Stimulated activated CD8-positive, alpha-beta memory T cell treated with anti-CD3 and anti-CD28 coated beads, Interleukin-7, amount 100 ng/mL, for 24 hours (primary cell): ENCODE results near the gene OR14A16.

Experiments
- DNase-seq: peaks from one replicate; pipeline ENCODE4 v3.0.0-alpha.2; 2020; ENCODE audit warnings: low read depth

Gene OR14A16, protein sequence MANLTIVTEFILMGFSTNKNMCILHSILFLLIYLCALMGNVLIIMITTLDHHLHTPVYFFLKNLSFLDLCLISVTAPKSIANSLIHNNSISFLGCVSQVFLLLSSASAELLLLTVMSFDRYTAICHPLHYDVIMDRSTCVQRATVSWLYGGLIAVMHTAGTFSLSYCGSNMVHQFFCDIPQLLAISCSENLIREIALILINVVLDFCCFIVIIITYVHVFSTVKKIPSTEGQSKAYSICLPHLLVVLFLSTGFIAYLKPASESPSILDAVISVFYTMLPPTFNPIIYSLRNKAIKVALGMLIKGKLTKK

DNA sequence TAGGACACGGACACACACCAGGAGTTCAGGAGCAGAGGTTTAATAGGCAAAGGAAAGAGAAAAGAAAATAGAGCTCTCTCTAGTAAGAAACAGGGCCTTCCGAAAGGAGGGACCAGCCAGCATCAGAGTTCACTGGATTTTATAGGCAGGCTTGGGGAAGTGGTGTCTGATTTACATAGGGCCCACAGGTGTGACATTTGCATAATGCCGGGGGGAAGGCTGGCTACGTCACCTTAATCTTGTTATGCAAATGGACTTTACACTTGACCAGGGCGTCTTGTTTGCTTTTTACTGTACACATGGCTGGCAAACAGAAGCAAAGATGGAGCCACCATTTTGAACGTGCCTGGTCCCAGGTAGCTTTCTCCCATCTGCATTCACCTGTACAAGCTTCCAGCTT is at the start of gene OR14A16:
Gene OR14A16 (minus strand): TSS at position 97 of the 400 bp plus-strand sequence. CDS start 8,390 bp downstream, outside the sequence.
- no peak for DNase-seq

DNA sequence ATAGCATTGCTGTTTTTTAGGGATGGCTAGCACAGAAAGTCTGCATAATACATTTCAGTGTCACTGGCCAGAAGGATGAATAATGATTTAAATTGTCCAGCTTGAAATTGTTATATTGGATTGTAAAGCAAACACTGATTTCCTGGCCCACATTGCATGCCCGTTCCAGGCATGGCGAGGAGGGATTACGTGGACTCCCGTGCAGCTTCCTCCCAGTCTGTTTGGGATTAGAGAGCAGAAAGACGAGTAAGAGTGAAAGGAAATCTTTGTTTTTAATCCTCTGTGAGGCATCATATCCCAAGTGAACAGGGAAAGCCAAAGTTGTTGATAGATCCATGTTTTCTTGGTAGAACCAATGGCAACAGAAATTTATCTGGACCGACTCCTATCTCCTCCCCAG is 41.5 kb upstream of the OR14A16 start:
- DNase-seq = no peak

DNA sequence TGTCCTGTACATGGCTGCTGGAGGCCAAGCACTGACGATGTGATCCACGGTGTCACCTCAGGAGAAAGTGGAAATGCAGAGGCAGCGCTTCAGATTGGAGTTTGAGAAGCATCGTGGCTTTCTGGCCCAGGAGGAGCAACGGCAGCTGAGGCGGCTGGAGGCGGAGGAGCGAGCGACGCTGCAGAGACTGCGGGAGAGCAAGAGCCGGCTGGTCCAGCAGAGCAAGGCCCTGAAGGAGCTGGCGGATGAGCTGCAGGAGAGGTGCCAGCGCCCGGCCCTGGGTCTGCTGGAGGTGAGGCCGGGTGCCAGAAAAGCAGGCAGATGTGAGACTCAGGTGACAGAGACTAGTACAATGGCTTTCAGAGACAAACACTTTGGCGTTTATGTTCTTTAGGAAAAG is 40.7 kb upstream of the OR14A16 start:
- DNase-seq = no peak

DNA sequence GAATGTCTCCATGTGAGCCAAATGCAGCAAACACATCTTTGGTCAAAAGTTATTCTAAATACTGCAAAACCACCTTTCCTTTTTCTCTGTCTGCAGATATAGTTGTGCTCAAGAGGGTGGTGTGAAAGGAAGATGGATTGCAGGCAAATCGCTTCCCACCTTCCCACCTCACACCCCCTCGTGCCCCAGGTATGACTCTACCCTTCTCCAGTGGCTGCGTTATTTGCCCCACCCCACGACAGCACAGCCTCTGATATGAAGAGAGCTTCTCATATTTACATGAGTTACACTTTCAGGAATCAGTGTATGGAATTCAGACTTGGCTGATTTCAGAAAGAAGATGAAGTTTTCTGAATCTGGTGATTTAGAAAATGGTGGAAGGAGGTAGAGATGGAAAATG is 38.8 kb upstream of the OR14A16 start:
- DNase-seq = no peak

DNA sequence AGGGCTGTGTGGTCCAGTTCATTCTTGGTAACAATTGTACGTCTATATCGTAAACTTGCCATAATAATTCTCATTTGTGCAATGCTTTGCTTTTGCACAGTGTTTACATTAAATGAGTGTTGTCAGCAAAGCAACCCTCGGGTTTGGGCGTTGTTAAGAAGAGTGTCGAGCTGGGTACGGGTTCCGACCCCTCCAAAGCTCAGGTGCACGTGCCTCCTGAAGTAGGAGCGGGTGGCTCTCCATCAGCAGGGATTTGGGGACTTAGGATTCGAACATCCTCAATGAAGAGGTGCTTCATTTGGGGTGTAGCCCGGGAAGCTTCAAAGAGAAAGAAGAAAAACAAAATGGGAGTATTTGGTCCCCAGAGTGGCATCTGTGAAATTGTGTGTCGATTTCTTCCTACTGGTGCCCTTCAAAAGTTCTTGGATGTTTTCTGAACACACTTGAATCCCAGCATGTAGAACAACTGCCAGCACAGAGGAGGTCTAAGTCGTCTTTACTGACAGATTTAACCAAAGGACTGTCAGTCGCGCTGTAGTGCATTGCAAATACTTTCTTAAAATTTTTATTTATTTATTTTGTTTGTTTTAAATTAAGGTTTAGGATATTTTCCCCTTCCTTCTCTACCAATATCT is 34.2 kb upstream of the OR14A16 start:
- DNase-seq = no peak

DNA sequence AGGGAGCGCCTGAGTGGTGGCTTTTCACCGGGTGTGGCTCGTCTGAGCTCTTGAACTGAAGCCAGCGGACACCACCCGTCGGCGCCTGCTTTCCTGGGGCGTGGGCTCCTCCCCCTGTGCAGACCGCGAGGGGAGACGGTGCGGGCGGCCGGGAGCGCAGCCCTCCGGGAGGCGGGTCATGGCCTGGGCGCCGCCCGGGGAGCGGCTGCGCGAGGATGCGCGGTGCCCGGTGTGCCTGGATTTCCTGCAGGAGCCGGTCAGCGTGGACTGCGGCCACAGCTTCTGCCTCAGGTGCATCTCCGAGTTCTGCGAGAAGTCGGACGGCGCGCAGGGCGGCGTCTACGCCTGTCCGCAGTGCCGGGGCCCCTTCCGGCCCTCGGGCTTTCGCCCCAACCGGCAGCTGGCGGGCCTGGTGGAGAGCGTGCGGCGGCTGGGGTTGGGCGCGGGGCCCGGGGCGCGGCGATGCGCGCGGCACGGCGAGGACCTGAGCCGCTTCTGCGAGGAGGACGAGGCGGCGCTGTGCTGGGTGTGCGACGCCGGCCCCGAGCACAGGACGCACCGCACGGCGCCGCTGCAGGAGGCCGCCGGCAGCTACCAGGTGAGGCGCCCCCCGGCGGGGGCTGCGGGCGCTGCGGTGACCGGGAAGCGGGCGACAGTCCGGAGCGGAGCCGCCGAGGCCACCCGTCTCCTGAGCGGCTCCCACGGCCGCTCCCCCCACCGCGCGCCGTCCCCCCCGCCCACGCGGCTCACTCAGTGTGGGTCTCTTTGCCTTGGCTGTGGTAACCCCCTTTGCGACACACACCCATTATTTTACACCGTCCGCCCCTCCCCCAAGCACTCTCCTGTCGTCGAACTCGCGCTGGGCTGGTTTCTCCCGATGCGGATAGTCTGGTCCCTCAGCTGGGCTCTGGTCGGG is 33.4 kb upstream of the OR14A16 start, which contains the start of gene TRIM58:
Gene TRIM58 (plus strand): TSS at position 119 of the 916 bp plus-strand sequence. CDS start 60 bp downstream, at position 179.
- no peak for DNase-seq

DNA sequence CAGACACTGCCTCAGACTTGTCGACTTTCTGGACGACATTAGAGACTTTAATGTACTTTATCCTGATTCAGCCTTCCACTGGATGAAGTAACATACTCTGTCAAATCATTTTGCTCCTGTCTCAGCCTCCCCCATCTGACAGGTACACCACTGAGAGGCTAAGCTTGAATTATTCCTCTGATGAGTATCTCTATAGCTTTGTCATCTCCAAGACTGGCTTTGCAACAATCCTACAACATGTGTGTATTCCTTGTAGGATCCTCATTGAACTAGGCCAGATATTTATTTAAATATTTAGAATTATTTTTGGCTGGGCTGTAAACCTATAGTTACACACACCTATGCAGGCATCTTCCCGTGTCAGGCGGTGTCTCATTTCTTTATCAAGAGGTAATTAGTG is 32.0 kb upstream of the OR14A16 start:
- no peak for DNase-seq

DNA sequence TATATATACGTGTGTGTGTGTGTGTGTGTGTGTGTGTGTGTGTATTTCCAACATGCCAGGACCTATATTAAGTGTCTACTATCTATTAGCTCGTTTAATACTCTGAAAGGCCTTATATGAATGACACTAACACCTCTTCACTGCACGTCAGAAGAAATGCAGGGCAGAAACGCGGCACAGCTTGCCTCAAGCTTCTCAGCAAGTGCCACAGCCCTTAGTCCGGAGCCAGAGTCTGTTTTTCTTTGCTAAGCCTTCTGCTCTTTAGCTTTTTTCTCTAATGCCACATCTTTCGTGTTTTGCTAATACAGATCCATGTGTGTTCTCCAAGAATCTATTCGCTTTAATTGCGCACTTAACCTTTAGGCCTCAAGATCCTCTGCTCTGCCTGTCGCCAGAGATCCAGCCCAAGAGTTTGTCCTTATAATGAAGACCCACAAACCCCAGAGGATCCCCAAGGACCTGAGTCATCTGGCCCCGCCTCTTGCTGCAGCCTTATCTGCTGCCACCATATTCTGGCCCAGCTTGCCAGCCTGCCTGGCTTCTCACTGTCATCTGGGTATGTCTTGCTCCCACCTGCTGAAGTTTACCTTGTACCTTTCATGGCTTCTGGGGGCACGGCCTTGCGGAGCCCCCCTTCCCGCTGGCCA is 31.1 kb upstream of the OR14A16 start:
- DNase-seq = no peak

DNA sequence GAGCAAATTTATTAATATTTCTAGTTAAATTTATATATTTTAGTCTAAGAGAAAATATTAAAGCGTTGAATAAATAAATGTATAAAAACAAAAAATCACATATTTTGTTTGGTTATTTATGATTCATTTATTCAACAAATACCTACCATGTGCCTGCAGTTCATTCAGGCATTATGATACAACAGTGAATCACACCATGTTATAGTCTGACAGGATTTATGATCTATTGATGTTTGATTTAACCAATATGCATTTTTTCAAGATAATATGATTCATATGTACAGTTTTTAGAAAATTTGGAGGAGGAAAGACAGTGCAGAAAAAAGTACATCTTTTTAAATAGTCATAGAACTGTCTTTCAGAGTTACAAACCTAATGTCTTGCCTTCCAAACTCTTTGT is 25.7 kb upstream of the OR14A16 start:
- DNase-seq = no peak

DNA sequence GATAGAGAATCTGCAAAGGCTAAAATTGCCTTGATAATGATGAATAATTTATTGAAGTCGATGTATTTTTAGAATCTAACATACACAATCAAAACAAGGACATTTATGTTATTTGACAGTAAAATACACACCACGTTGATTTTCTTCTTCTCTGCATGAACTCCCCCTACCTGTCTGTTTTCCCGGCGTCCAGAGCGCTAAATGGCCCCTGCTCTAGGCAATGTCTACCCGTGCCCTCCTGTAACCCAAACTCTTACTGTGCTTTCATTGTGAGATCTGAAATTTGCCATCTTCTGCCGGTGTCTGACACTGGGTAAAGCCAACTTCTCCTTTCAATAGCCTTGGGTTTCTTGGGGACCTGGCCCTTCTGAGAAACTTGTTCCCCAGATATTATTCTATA is 24.4 kb upstream of the OR14A16 start:
- no peak for DNase-seq

DNA sequence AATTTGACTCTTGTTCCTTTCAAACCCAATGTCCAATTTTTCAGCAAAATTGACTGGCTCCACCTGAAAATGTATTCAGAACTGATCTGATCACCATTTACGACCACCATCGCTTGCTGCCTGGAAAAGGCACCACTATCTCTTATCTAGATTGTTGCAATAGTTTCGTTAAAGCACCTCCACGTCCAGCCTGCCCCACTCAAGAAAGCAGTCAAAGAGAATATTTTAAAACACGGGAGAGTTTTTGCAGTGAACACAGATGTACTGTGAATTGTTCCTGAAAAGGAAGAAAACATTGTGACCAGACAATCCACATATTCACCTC is 21.7 kb upstream of the OR14A16 start:
- DNase-seq = no peak

DNA sequence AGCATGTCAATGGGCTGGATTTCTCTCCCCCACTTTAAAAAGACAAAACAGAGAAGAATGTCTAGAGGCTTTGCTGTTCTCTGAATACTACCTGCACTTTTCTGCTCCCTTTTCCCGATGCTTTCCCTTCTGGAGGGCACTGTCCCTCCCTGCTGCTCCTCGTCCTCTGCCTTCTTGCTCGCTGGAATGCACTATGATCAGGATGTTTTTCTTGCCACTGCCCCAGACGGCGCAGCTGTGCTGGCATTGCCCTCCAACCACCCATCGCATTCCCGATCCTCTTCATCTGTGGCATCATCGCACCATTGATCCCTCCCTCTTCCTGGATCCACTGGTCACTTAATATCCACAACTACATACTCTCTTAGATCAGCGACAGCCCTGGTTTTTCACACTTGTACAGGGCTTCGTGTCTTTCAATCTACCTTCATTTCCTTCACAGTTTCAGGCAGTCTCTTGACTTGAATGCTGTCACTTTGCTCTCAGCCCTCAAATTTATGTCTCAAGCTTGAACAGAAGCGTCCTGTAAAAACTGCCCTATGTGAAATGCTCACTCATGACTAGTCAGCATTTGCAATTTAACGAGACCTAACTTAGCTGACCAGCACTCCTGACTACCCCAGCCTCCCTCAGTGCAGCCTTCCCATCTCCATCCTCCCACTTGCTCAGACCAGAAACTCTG is 21.2 kb upstream of the OR14A16 start:
- no peak for DNase-seq

DNA sequence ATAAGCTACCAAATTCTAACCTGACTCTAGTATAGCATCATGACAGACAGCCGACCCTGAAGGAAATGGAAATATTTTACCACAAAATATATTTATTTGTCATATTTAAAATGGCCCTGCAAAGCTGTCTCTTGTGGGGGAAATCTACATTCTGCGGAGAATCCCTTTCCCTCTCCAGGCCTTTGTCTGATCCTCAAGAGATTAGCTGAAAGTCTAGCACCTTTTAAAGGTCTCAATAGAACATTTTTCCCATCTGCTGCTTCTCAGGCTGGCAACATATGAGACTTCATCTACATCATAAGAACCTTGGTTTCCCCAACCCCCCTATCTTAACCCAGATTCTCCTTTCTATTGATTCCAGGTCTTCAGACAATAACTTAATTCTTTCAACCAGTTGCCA is 19.5 kb upstream of the OR14A16 start:
- DNase-seq = no peak

DNA sequence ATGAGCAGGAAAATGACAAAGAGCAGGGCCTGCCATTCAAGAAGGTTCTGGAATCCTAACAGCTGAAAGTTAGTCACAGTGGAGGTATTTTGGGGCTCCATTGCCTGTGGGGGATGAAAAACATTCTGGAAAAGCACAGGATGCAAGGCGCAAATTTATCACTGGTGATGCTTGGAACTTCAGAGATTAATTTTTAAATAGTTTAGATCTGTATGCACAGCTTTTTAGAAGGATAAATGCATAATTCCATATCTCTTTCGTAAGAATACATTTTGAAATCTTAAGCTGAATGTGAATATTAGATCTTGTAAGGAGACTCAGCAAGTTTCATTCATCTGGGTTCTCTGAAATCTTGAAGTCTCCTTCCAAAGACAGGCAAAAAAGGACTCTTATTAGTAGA is 17.9 kb upstream of the OR14A16 start, which contains the start of gene OR11L1:
Gene OR11L1 (minus strand): TSS at position 101 of the 400 bp plus-strand sequence. CDS start 0 bp downstream, at position 101.
- no peak for DNase-seq

DNA sequence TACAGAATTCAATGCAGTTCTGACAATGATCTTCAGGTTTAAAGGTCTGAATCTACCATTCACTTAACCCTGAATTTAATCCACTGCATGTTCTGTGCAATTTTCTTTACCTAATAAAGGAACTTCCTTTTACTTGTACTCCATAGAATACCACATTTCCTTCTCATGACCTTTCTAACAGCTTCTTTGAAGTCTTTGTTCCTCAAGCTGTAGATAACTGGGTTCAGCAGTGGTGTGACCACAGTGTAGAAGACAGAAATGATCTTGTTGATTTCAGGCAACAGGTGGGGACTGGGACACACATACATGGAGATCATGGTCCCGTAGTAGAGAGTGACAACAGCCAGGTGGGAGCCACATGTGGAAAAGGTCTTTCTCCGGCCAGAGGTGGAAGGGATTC is 16.9 kb upstream of the OR14A16 start:
- no peak for DNase-seq

DNA sequence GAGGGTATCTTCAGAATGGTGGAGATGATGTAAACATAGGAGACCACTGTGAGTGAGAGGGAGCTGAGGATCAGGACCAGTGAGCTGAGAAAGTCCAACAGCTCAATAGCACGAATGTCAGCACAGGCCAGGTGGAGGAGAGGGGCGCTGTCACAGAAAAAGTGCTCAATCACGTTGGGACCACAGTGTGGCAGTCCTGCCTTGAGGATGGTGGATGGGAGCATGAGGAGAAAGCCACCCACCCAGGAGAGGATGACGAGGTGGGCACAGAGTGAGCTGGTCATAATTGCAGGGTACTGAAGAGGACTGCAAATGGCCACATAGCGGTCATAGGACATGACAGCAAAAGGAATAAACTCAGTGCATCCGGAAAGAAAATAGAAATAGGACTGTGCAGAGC is 9.7 kb upstream of the OR14A16 start:
- DNase-seq = no peak

DNA sequence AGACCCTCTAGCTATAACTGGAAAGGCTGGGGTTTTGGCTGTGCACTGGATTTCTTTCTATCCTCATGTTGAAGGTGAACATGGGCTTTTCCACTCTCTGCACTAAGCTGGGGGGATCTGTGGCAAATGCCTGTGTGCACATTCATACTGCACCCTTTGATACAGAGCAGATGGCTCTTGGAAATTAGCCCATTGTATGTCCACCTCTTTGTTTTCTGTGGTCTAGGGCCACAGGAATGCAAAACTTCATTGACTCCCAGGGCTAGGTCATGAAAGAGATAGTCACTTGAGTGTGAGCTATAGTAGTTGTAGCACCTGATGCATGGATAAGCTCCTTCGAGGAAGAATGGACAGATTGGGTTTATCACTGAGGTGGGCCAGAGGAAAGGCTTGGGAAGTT is 5.7 kb upstream of the OR14A16 start:
- DNase-seq = no peak

DNA sequence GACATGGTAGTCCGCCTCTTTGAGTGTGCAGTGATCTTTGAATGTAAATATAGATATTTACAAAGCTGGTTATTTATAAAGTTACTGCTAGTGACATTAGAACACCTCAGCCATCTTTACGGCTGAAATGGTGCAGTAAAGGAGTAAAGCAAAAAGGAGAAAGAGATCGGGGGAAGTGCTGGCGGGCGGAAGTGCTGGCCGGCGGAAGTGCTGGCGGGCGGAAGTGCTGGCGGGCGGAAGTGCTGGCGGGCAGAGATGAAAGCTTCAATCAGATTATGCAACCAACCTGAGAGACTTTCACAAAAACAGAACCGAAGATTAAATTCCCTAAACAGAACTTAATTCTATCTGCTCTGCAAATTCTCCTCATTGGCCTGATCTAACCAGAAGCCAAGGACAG is 1.4 kb upstream of the OR14A16 start:
- DNase-seq = no peak

DNA sequence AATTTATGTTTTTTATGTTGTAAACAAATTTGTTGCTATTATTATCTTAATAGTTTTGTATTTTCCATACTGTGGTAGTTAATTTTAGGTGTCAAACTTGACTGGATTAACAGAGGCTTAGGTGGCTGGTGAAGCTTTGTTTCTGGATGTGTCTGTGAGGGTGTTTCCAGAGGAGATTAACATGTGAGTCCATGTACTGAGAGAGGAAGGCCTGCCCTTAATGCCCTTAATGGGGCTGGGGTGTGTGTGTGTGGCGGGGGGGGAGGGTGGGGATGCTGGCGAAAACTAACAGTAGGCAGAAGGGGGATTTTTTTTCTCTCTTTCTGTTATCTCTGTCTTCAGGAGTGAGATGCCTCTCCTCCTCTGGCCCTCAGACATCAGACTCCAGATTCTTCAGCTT is 1.9 kb downstream of the OR14A16 start:
- DNase-seq = no peak

DNA sequence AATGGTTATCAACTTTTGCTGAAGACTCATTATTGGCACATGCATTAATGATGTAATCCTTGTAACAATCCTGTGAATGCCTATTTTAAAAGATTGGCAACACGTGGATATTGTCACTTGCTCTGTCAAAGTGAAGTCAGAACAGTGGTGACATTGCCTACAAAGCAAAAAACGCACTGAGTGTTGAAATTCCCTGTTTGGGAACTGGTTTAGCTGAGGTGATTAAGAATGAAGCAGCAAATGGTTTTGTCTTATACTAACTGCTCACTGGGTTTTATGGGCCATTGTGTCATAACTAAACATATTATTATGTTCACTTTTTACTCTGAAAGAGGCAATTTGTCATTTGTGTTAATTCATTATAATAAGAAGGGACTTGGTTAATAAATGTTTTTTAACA is 11.3 kb downstream of the OR14A16 start:
- DNase-seq = no peak

DNA sequence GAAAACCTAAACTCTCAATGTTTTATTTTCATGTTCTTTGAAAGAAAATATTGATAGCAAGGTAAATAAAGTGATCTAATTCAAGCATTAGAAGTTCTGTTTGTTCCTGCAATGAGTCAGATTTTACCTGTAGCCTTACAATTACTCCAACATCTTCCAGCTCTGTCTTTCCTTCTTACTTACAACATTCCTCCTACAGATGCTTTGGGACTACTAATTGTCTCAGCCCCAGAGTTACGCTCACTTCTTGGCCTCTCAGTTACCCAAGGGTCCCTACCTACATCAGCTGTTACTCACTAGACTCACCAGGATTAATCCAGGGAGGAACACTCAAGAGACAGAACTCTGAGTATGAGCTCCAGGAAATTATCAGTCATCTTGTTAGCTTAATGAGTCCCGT is 26.4 kb downstream of the OR14A16 start:
- DNase-seq = no peak

DNA sequence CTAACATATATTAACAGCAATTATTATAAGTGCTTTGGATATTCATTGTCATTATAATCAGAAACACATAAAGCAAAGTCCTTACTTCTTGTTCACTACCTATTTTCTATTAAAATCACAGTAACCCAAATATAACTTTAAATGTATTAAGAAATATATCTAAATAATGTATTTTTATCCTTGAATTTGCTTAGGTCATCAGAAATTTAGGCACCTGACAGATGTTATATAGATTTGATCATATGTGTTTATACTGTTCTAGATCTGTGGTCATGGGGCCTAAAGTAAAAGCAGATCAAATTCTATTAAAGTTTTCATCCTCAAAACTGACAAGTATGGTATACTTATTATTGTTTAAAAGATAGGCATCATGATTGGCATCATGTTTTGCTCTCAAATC is 54.3 kb downstream of the OR14A16 start:
- no peak for DNase-seq
